Measurements from ENCODE around the gene PSMB7. TPM values are rescaled to one million over a fixed set of nuclear protein-coding genes. Genes with fewer than 3 reads are reported as not detected.

Gene PSMB7
- total and polyA plus RNA-seq, 4 donors, result 86.1 to 194 (median 149) TPM

- Histone ChIP-seq H3K4me3 (no peak overlapping the region), H3K36me3 (ENCODE audit: control insufficient read depth in 4 of 4, insufficient read depth in 4 of 4, low read length in 4 of 4) (peaks cover 6 to 81% (median 27%) of the 10 kb centered on the region in 4 donors), H3K9me3 (ENCODE audit: control insufficient read depth in 4 of 4, insufficient read depth in 3 of 4, low read length in 3 of 4) (peaks cover 0 to 2% (median 0%) of the 10 kb centered on the region in 4 donors), H3K9ac (ENCODE audit: insufficient read depth in 1 of 2, low read length in 2 of 2) (no peak overlapping the region), H3K27ac (ENCODE audit: low read depth in 1 of 2, low read length in 1 of 2) (no peak overlapping the region), H3K4me1 (ENCODE audit: control insufficient read depth in 5 of 5, insufficient read depth in 5 of 5, low read length in 5 of 5) (peaks cover 0 to 18% (median 7%) of the 10 kb centered on the region in 5 donors), H3K27me3 (ENCODE audit: control insufficient read depth in 3 of 3, insufficient read depth in 3 of 3, low read length in 2 of 3) (no peaks in the 10 kb centered on the region)
- DNase-seq (no peak), ATAC-seq (ENCODE audit: insufficient read depth, low FRiP score) (no peak)
- WGBS, 2 donors, result 82 to 87% methylated on average over 33 to 34 of the region's 34 CpGs
- no peak for TF ChIP-seq CTCF (IDR thresholded peaks at IDR 0.05; ENCODE audit: control extremely low read depth, extremely low read depth)
These were observed 68.7 kb downstream of the PSMB7 start for GRCh38 chr9:124346347-124347163.

- no peak for TF ChIP-seq CTCF (IDR thresholded peaks at IDR 0.05; ENCODE audit: control extremely low read depth, extremely low read depth)
- no peaks in the 10 kb centered on the region for H3K27me3 ChIP-seq (ENCODE audit: control insufficient read depth in 3 of 3, insufficient read depth in 3 of 3, low read length in 2 of 3)
- no peak overlapping the region for H3K4me3 ChIP-seq
- no peak overlapping the region for H3K27ac ChIP-seq (ENCODE audit: low read depth in 1 of 2, low read length in 1 of 2)
- H3K36me3 ChIP-seq (ENCODE audit: control insufficient read depth in 4 of 4, insufficient read depth in 4 of 4, low read length in 4 of 4), result peaks cover 3 to 81% (median 20%) of the 10 kb centered on the region in 4 donors
- 86 to 91% methylated on average over 9 of the region's 9 CpGs for WGBS, 2 donors
- H3K4me1 ChIP-seq (ENCODE audit: control insufficient read depth in 5 of 5, insufficient read depth in 5 of 5, low read length in 5 of 5), result peaks cover 0 to 18% (median 7%) of the 10 kb centered on the region in 5 donors
- ATAC-seq (ENCODE audit: insufficient read depth, low FRiP score) (no peak), DNase-seq (no peak)
- H3K9me3 ChIP-seq (ENCODE audit: control insufficient read depth in 4 of 4, insufficient read depth in 3 of 4, low read length in 3 of 4), result peaks cover 0 to 2% (median 0%) of the 10 kb centered on the region in 4 donors
- no peak overlapping the region for H3K9ac ChIP-seq (ENCODE audit: insufficient read depth in 1 of 2, low read length in 2 of 2)
These were observed 69.4 kb downstream of the PSMB7 start for GRCh38 chr9:124345751-124346281.

- peaks cover 3 to 81% (median 16%) of the 10 kb centered on the region in 4 donors for H3K36me3 ChIP-seq (ENCODE audit: control insufficient read depth in 4 of 4, insufficient read depth in 4 of 4, low read length in 4 of 4)
- peaks cover 0 to 18% (median 7%) of the 10 kb centered on the region in 5 donors for H3K4me1 ChIP-seq (ENCODE audit: control insufficient read depth in 5 of 5, insufficient read depth in 5 of 5, low read length in 5 of 5)
- ATAC-seq (ENCODE audit: insufficient read depth, low FRiP score), result no peak
- H3K9ac ChIP-seq (ENCODE audit: insufficient read depth in 1 of 2, low read length in 2 of 2), result no peak overlapping the region
- TF ChIP-seq CTCF (IDR thresholded peaks at IDR 0.05; ENCODE audit: control extremely low read depth, extremely low read depth), result no peak
- no peak overlapping the region for H3K4me3 ChIP-seq
- 89 to 93% methylated on average over 14 of the region's 14 CpGs for whole genome bisulfite sequencing, 2 donors
- H3K27me3 ChIP-seq (ENCODE audit: control insufficient read depth in 3 of 3, insufficient read depth in 3 of 3, low read length in 2 of 3), result no peaks in the 10 kb centered on the region
- no peak for DNase-seq
- peaks cover 0 to 2% (median 0%) of the 10 kb centered on the region in 4 donors for H3K9me3 ChIP-seq (ENCODE audit: control insufficient read depth in 4 of 4, insufficient read depth in 3 of 4, low read length in 3 of 4)
- H3K27ac ChIP-seq (ENCODE audit: low read depth in 1 of 2, low read length in 1 of 2), result no peak overlapping the region
These were observed 70.2 kb downstream of the PSMB7 start for GRCh38 chr9:124345063-124345462.

All from lung (tissue), 12 donors.